ENCODE measurements around the gene COL8A2. TPM values are rescaled to one million over a fixed set of nuclear protein-coding genes. Genes with fewer than 3 reads are reported as not detected.

Gene COL8A2
- total RNA-seq, 2 donors from 2014 or later = 0.18 to 0.40 TPM

DNA sequence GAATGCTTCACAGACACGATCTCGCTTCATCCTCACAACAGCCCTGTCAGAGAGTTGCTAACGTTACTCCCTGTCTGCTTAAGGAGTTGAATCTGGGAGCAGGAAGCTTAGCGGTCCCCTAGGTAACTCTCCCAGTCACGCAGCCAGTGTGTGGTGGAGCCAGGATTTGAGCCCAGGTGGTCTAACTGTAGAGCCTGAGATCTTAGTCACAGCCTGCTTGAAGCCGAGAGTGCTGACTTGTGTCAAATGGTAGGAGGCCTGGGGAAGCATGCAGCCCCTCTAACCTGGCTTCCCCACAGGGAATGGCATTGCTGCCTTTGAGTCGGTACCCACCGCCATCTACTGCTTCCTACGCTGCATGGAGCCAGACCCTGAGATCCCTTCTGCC is 32.2 kb downstream of the COL8A2 start:
- H3K9me3 Mint-ChIP-seq = no peaks in the 10 kb centered on the region
- no peak overlapping the region for H3K27ac Mint-ChIP-seq
- peaks cover 31% of the 10 kb centered on the region for H3K36me3 Mint-ChIP-seq (ENCODE audit: low read depth)
- H3K27me3 Mint-ChIP-seq (ENCODE audit: insufficient read depth) = no peaks in the 10 kb centered on the region
- H3K4me3 ChIP-seq (ENCODE audit: low read length) = no peak overlapping the region
- H3K4me1 ChIP-seq (ENCODE audit: control insufficient read depth, insufficient read depth, low read length) = no peaks in the 10 kb centered on the region
- no peaks in the 10 kb centered on the region for H3K9me3 ChIP-seq (ENCODE audit: control insufficient read depth, low read length)
- no peak overlapping the region for H3K9ac ChIP-seq (ENCODE audit: extremely low read depth, low read length, poor library complexity, severe bottlenecking)
- no peaks in the 10 kb centered on the region for H3K27me3 ChIP-seq (ENCODE audit: control insufficient read depth, insufficient read depth, low read length, poor library complexity, severe bottlenecking)
- no peak overlapping the region for H3K4me3 Mint-ChIP-seq
- 92 to 93% methylated on average over 6 to 9 of the region's 9 CpGs for WGBS, 2 experiments (ENCODE audit: insufficient coverage in 1 of 2, insufficient read length in 1 of 2)
- TF ChIP-seq, protein P1, sequence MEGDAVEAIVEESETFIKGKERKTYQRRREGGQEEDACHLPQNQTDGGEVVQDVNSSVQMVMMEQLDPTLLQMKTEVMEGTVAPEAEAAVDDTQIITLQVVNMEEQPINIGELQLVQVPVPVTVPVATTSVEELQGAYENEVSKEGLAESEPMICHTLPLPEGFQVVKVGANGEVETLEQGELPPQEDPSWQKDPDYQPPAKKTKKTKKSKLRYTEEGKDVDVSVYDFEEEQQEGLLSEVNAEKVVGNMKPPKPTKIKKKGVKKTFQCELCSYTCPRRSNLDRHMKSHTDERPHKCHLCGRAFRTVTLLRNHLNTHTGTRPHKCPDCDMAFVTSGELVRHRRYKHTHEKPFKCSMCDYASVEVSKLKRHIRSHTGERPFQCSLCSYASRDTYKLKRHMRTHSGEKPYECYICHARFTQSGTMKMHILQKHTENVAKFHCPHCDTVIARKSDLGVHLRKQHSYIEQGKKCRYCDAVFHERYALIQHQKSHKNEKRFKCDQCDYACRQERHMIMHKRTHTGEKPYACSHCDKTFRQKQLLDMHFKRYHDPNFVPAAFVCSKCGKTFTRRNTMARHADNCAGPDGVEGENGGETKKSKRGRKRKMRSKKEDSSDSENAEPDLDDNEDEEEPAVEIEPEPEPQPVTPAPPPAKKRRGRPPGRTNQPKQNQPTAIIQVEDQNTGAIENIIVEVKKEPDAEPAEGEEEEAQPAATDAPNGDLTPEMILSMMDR (conservative IDR thresholded peaks at IDR 0.05) = no peak
- peaks cover 49% of the 10 kb centered on the region for H3K36me3 ChIP-seq (ENCODE audit: control insufficient read depth, insufficient read depth, low read length)
- DNase-seq = no peak
- H3K27ac ChIP-seq (ENCODE audit: low read depth, low read length) = no peak overlapping the region
- peaks cover 11% of the 10 kb centered on the region for H3K4me1 Mint-ChIP-seq

DNA sequence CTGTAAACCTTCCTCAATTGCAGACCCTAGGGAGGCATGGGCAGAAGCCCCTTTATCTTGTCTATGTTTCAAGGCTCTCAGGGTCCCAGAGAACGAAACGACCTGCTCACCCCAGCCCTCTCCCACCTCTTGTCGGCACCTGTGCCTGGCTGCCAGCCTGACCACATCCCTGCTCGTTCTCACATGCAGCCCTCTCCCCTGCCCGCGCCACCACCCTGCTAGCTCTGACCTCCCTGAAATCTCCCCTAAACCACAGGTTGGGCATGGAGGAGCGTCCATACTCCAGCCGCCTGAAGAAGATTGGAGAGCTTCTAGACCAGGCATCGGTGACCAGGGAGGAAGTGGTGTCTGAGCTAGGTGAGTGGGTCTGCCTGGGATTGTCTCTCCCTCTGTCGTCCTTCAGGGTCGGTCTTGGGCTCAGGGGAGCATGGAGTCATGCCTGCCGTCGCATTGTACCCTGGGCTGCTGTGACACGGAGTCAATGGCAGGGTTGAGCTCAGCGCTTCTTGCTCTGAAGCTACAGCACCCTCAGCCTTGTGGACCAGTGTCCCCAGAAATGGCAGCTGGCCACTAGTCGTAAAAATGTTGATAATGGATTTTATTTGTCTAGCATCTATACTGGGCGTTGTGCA is 32.7 kb downstream of the COL8A2 start:
- no peak overlapping the region for H3K9ac ChIP-seq (ENCODE audit: extremely low read depth, low read length, poor library complexity, severe bottlenecking)
- peaks cover 31% of the 10 kb centered on the region for H3K36me3 Mint-ChIP-seq (ENCODE audit: low read depth)
- H3K27me3 ChIP-seq (ENCODE audit: control insufficient read depth, insufficient read depth, low read length, poor library complexity, severe bottlenecking) = no peaks in the 10 kb centered on the region
- TF ChIP-seq, protein P1 (conservative IDR thresholded peaks at IDR 0.05) = no peak
- WGBS, 2 experiments (ENCODE audit: insufficient coverage in 1 of 2, insufficient read length in 1 of 2) = 94 to 97% methylated on average over 15 to 17 of the region's 17 CpGs
- H3K27ac Mint-ChIP-seq = no peak overlapping the region
- no peaks in the 10 kb centered on the region for H3K9me3 Mint-ChIP-seq
- H3K4me1 Mint-ChIP-seq = peaks cover 11% of the 10 kb centered on the region
- H3K27ac ChIP-seq (ENCODE audit: low read depth, low read length) = no peak overlapping the region
- no peak overlapping the region for H3K4me3 ChIP-seq (ENCODE audit: low read length)
- no peak for DNase-seq
- peaks cover 49% of the 10 kb centered on the region for H3K36me3 ChIP-seq (ENCODE audit: control insufficient read depth, insufficient read depth, low read length)
- H3K4me1 ChIP-seq (ENCODE audit: control insufficient read depth, insufficient read depth, low read length) = no peaks in the 10 kb centered on the region
- no peaks in the 10 kb centered on the region for H3K27me3 Mint-ChIP-seq (ENCODE audit: insufficient read depth)
- H3K9me3 ChIP-seq (ENCODE audit: control insufficient read depth, low read length) = no peaks in the 10 kb centered on the region
- H3K4me3 Mint-ChIP-seq = no peak overlapping the region

DNA sequence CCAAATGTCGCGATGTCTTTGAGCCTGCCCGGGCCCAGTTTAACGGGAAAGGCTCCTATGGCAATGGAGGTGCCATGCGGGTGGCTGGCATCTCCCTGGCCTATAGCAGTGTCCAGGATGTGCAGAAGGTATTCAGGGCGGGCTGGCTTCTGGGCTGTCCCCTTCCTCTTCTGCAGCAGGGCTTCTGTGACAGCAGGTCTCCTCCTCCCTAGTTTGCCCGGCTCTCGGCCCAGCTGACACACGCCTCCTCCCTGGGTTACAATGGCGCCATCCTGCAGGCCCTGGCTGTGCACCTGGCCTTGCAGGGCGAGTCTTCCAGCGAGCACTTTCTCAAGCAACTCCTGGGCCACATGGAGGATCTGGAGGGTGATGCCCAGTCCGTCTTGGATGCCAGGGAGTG is 33.3 kb downstream of the COL8A2 start:
- H3K4me3 Mint-ChIP-seq = peak overlapping the region; percentile 8
- no peaks in the 10 kb centered on the region for H3K9me3 Mint-ChIP-seq
- H3K27ac Mint-ChIP-seq = no peak overlapping the region
- Histone ChIP-seq H3K4me1 (ENCODE audit: control insufficient read depth, insufficient read depth, low read length) (no peaks in the 10 kb centered on the region), H3K27ac (ENCODE audit: low read depth, low read length) (no peak overlapping the region), H3K27me3 (ENCODE audit: control insufficient read depth, insufficient read depth, low read length, poor library complexity, severe bottlenecking) (no peaks in the 10 kb centered on the region), H3K36me3 (ENCODE audit: control insufficient read depth, insufficient read depth, low read length) (peaks cover 49% of the 10 kb centered on the region), H3K9me3 (ENCODE audit: control insufficient read depth, low read length) (no peaks in the 10 kb centered on the region), H3K9ac (ENCODE audit: extremely low read depth, low read length, poor library complexity, severe bottlenecking) (no peak overlapping the region), H3K4me3 (ENCODE audit: low read length) (no peak overlapping the region)
- no peak for DNase-seq
- WGBS, 2 experiments (ENCODE audit: insufficient coverage in 1 of 2, insufficient read length in 1 of 2) = 93 to 94% methylated on average over 6 to 13 of the region's 13 CpGs
- TF ChIP-seq, protein P1 (conservative IDR thresholded peaks at IDR 0.05) = no peak
- H3K27me3 Mint-ChIP-seq (ENCODE audit: insufficient read depth) = no peaks in the 10 kb centered on the region
- H3K4me1 Mint-ChIP-seq = peaks cover 11% of the 10 kb centered on the region
- peaks cover 31% of the 10 kb centered on the region for H3K36me3 Mint-ChIP-seq (ENCODE audit: low read depth)

Data from endodermal cell (in vitro differentiated cells).